ENCODE measurements around the gene NEMP1.

Gene NEMP1

DNA sequence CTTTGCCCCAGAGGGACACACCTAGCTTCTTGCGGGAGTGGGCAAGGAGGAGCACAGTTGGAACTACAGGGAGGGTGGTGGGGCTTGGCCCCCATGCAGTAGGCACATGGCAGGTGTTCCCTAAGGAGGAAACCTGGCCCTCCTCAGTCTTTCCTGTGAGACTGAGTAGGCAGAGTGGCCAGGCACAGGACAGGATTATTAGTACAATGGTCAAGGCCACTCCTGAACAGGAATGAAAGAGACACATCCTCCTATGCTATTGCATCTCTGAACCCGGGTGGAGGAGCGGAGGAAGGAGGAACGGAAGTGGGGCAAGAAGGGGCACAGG is 29.5 kb downstream of the NEMP1 start:
- Histone ChIP-seq H2BK5ac (ENCODE audit: low read length) (no peak overlapping the region), H3K27me3 (ENCODE audit: insufficient read depth, low read length, poor library complexity) (peaks cover 2% of the 10 kb centered on the region), H3K23ac (ENCODE audit: low read length) (no peak overlapping the region), H3K27ac (ENCODE audit: low read depth, low read length) (no peak overlapping the region), H3K79me1 (ENCODE audit: low read length) (no peaks in the 10 kb centered on the region), H2AK5ac (ENCODE audit: low read length) (no peak overlapping the region), H3K4me1 (ENCODE audit: control insufficient read depth, low read depth, low read length) (no peaks in the 10 kb centered on the region), H3K4me3 (ENCODE audit: low read length) (no peak overlapping the region), H4K5ac (ENCODE audit: low read length) (no peak overlapping the region), H4K8ac (ENCODE audit: low read depth, low read length) (no peak overlapping the region), H3K18ac (ENCODE audit: low read length) (no peak overlapping the region), H2BK120ac (ENCODE audit: low read depth, low read length) (no peak overlapping the region), H3K9ac (ENCODE audit: low read length) (no peak overlapping the region), H3K4ac (ENCODE audit: low read depth, low read length) (no peak overlapping the region), H3K4me2 (ENCODE audit: low read length) (no peak overlapping the region), H3K36me3 (ENCODE audit: control insufficient read depth, insufficient read depth, low read length) (no peaks in the 10 kb centered on the region), H2BK15ac (replicated peaks; ENCODE audit: low read depth) (no peak overlapping the region), H3K79me2 (ENCODE audit: control insufficient read depth, insufficient read depth, low read length) (no peaks in the 10 kb centered on the region), H3K56ac (ENCODE audit: low read length) (no peak overlapping the region)
- DNase-seq, result no peak
- WGBS (ENCODE audit: extremely low coverage, insufficient coverage, low lambda C conversion rate), result no CpG with 5 or more reads among the region's 4 CpGs

DNA sequence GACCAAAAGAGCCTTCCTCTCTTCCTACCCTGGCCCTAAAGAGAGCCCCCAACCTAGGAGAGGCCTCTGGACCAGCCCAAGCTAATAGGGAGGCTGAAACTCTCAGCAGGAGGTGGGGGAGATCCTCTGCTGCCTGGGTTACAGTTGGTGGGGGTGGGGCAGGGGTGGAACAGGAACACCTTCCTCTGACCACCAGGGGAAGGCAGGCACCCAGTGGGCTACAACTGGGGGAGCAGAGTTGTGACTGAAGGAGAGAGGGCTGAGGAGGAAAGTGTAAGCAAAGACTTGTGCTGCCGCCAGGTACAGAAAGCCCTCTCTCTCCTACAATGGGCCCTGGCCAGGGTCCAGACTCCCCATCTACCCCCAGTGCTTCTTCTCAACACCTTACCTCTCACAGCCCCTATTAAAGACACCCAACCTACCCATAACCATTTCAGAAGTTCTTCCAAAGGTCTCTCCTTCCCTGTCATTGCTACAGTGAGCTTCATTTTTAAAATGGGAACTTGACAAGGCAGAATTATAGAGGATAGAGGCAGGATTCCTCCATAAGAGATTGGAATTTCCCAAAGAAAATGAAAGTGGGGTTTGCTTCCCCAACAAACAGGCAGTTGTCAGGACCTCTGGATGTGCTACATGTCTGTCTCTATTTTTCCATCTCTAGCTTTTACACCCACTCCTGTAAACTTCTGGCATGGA is 30.0 kb downstream of the NEMP1 start:
- Histone ChIP-seq H3K9ac (ENCODE audit: low read length) (no peak overlapping the region), H3K23ac (ENCODE audit: low read length) (no peak overlapping the region), H3K79me1 (ENCODE audit: low read length) (no peaks in the 10 kb centered on the region), H4K8ac (ENCODE audit: low read depth, low read length) (no peak overlapping the region), H4K5ac (ENCODE audit: low read length) (no peak overlapping the region), H2BK120ac (ENCODE audit: low read depth, low read length) (no peak overlapping the region), H3K56ac (ENCODE audit: low read length) (no peak overlapping the region), H3K4me2 (ENCODE audit: low read length) (no peak overlapping the region), H3K27me3 (ENCODE audit: insufficient read depth, low read length, poor library complexity) (peaks cover 2% of the 10 kb centered on the region), H2BK15ac (replicated peaks; ENCODE audit: low read depth) (no peak overlapping the region), H3K4me1 (ENCODE audit: control insufficient read depth, low read depth, low read length) (no peaks in the 10 kb centered on the region), H2AK5ac (ENCODE audit: low read length) (no peak overlapping the region), H2BK5ac (ENCODE audit: low read length) (no peak overlapping the region), H3K4ac (ENCODE audit: low read depth, low read length) (no peak overlapping the region), H3K36me3 (ENCODE audit: control insufficient read depth, insufficient read depth, low read length) (no peaks in the 10 kb centered on the region), H3K79me2 (ENCODE audit: control insufficient read depth, insufficient read depth, low read length) (no peaks in the 10 kb centered on the region), H3K18ac (ENCODE audit: low read length) (no peak overlapping the region), H3K27ac (ENCODE audit: low read depth, low read length) (no peak overlapping the region), H3K4me3 (ENCODE audit: low read length) (no peak overlapping the region)
- no CpG with 5 or more reads among the region's 1 CpG for WGBS (ENCODE audit: extremely low coverage, insufficient coverage, low lambda C conversion rate)
- DNase-seq, result no peak

DNA sequence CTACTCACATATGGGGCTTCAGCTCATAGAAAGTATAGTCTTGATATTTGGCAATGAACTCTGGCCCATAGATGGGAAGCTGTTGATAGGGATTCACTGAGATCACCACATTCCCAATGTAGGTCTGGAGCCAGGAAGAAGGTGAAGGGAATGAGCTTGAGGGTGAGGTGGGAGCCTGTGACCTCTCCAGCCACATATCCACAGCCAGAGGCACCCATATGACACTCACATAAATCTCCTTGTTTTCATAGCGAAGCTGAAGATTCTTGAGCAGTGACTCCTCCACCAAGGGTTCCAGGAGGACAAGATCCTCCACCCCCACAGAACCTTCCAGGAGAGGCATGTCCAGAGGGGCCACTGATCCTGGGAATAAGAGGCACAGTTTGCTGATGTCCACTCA is 30.6 kb downstream of the NEMP1 start:
- H3K56ac ChIP-seq (ENCODE audit: low read length), result no peak overlapping the region
- no peak overlapping the region for H3K18ac ChIP-seq (ENCODE audit: low read length)
- no peak overlapping the region for H3K4me2 ChIP-seq (ENCODE audit: low read length)
- WGBS (ENCODE audit: extremely low coverage, insufficient coverage, low lambda C conversion rate), result no CpG with 5 or more reads among the region's 1 CpG
- H3K79me2 ChIP-seq (ENCODE audit: control insufficient read depth, insufficient read depth, low read length), result no peaks in the 10 kb centered on the region
- no peak overlapping the region for H4K5ac ChIP-seq (ENCODE audit: low read length)
- H3K4ac ChIP-seq (ENCODE audit: low read depth, low read length), result no peak overlapping the region
- no peak overlapping the region for H2AK5ac ChIP-seq (ENCODE audit: low read length)
- no peak overlapping the region for H2BK120ac ChIP-seq (ENCODE audit: low read depth, low read length)
- no peak for DNase-seq
- H4K8ac ChIP-seq (ENCODE audit: low read depth, low read length), result no peak overlapping the region
- H3K4me1 ChIP-seq (ENCODE audit: control insufficient read depth, low read depth, low read length), result no peaks in the 10 kb centered on the region
- no peak overlapping the region for H3K27ac ChIP-seq (ENCODE audit: low read depth, low read length)
- no peak overlapping the region for H3K4me3 ChIP-seq (ENCODE audit: low read length)
- H3K9ac ChIP-seq (ENCODE audit: low read length), result no peak overlapping the region
- peaks cover 2% of the 10 kb centered on the region for H3K27me3 ChIP-seq (ENCODE audit: insufficient read depth, low read length, poor library complexity)
- H3K36me3 ChIP-seq (ENCODE audit: control insufficient read depth, insufficient read depth, low read length), result no peaks in the 10 kb centered on the region
- H2BK15ac ChIP-seq (replicated peaks; ENCODE audit: low read depth), result no peak overlapping the region
- no peak overlapping the region for H2BK5ac ChIP-seq (ENCODE audit: low read length)
- H3K23ac ChIP-seq (ENCODE audit: low read length), result no peak overlapping the region
- no peaks in the 10 kb centered on the region for H3K79me1 ChIP-seq (ENCODE audit: low read length)

DNA sequence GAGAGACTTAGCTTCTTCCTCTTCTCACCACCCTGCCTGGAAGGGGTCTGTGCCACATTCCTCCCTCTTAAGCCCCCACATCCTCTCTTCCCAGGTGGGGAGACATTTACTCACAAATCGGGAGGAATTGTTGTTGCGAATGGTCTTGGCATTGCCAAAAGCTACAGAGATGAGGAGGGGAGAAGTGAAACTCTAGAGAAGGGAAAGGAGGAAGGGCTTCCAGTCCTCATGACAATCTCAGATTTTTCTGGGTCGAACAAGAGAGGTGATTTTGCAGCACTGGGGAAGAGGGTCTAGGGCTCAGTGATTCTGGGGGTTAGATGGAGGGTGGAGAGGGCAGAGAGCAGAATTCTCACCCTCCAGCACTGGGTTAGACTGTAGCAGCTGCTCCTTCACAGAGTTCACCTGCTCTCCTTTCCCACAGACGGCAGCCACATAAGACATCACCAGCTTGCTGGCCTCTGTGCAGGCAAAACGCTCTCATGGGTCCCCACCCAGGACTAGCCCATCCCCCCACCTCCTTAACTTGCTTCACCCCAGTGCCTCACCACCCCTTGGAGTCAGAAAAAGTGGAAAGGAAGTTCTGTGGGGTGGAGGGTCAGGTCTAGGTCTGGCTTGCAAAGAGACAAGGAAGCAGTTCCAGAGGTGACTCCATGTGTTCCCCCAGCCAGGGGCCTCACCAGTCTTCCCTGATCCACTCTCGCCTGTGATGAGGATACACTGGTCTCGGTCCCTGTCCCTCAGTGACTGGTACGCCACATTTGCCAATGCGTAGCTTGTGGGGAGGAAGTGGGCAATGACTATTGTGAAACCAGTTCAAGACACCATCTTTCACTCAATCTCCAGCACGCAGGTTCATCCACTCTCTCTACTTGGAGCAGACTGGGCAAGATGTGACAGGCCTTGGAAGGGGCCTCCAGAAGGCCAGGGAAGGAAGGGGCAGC is 31.4 kb downstream of the NEMP1 start:
- Histone ChIP-seq H3K4me1 (ENCODE audit: control insufficient read depth, low read depth, low read length) (no peaks in the 10 kb centered on the region), H4K8ac (ENCODE audit: low read depth, low read length) (no peak overlapping the region), H3K4ac (ENCODE audit: low read depth, low read length) (no peak overlapping the region), H2BK120ac (ENCODE audit: low read depth, low read length) (no peak overlapping the region), H3K56ac (ENCODE audit: low read length) (no peak overlapping the region), H3K79me1 (ENCODE audit: low read length) (no peaks in the 10 kb centered on the region), H2BK15ac (replicated peaks; ENCODE audit: low read depth) (no peak overlapping the region), H3K4me3 (ENCODE audit: low read length) (no peak overlapping the region), H3K27ac (ENCODE audit: low read depth, low read length) (no peak overlapping the region), H2AK5ac (ENCODE audit: low read length) (no peak overlapping the region), H3K18ac (ENCODE audit: low read length) (no peak overlapping the region), H3K36me3 (ENCODE audit: control insufficient read depth, insufficient read depth, low read length) (no peaks in the 10 kb centered on the region), H3K79me2 (ENCODE audit: control insufficient read depth, insufficient read depth, low read length) (no peaks in the 10 kb centered on the region), H3K4me2 (ENCODE audit: low read length) (no peak overlapping the region), H3K9ac (ENCODE audit: low read length) (no peak overlapping the region), H3K23ac (ENCODE audit: low read length) (no peak overlapping the region), H4K5ac (ENCODE audit: low read length) (no peak overlapping the region), H2BK5ac (ENCODE audit: low read length) (no peak overlapping the region), H3K27me3 (ENCODE audit: insufficient read depth, low read length, poor library complexity) (peaks cover 2% of the 10 kb centered on the region)
- WGBS (ENCODE audit: extremely low coverage, insufficient coverage, low lambda C conversion rate), result no CpG with 5 or more reads among the region's 10 CpGs
- no peak for DNase-seq

DNA sequence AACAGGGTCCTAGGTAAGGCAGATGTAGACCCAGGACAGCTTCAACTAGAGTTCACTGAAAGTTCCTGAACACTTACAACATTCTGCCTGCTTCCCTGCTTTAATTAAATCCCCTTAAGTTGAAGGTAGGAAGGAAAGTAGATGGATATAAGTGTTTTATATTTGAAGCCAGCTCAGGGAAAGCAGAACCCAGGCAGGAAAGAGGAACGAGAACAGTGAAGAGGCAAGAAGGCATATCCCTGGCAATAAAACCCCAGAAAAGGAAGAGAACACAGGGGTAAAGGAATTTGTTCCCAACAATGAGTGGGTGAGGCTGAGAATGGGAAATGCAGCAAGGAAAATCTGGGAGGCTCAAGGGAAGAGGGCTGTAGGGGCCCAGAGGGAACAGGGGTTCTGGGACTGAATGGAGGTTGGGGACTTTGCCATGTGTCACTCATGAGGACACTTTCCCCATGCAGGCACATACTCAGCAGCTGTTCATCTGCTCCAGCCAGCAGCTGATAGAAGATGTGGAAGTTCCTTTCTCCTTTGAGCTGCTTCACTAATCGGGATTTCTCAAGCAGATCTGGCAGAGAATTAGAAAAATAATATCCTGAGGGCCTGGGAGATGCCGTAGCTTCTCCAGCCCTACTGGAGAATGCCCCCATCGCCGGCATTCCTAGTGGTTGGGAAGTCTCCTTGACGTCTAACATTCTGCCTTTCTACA is 32.4 kb downstream of the NEMP1 start:
- no peaks in the 10 kb centered on the region for H3K36me3 ChIP-seq (ENCODE audit: control insufficient read depth, insufficient read depth, low read length)
- no peak overlapping the region for H3K27ac ChIP-seq (ENCODE audit: low read depth, low read length)
- no peak overlapping the region for H2AK5ac ChIP-seq (ENCODE audit: low read length)

More for the DNA sequence above, 32.4 kb downstream of the NEMP1 start:
- no peak overlapping the region for H2BK120ac ChIP-seq (ENCODE audit: low read depth, low read length)
- H3K18ac ChIP-seq (ENCODE audit: low read length), result no peak overlapping the region
- DNase-seq, result no peak
- H4K5ac ChIP-seq (ENCODE audit: low read length), result no peak overlapping the region
- no peak overlapping the region for H3K4ac ChIP-seq (ENCODE audit: low read depth, low read length)
- H3K23ac ChIP-seq (ENCODE audit: low read length), result no peak overlapping the region
- no peaks in the 10 kb centered on the region for H3K4me1 ChIP-seq (ENCODE audit: control insufficient read depth, low read depth, low read length)
- H2BK5ac ChIP-seq (ENCODE audit: low read length), result no peak overlapping the region
- no peaks in the 10 kb centered on the region for H3K79me1 ChIP-seq (ENCODE audit: low read length)
- no peaks in the 10 kb centered on the region for H3K79me2 ChIP-seq (ENCODE audit: control insufficient read depth, insufficient read depth, low read length)
- no peak overlapping the region for H4K8ac ChIP-seq (ENCODE audit: low read depth, low read length)
- WGBS (ENCODE audit: extremely low coverage, insufficient coverage, low lambda C conversion rate), result no CpG with 5 or more reads among the region's 6 CpGs
- no peak overlapping the region for H3K56ac ChIP-seq (ENCODE audit: low read length)
- no peak overlapping the region for H3K4me2 ChIP-seq (ENCODE audit: low read length)
- no peak overlapping the region for H3K9ac ChIP-seq (ENCODE audit: low read length)
- no peak overlapping the region for H2BK15ac ChIP-seq (replicated peaks; ENCODE audit: low read depth)
- H3K4me3 ChIP-seq (ENCODE audit: low read length), result no peak overlapping the region
- H3K27me3 ChIP-seq (ENCODE audit: insufficient read depth, low read length, poor library complexity), result peaks cover 2% of the 10 kb centered on the region

All from mesendoderm (in vitro differentiated cells).